HG03095 (cell line): ENCODE data around the gene KRTAP5-9.
"Not testable (repeated sequence)": the region's sequence is repeated elsewhere in the genome, so short reads cannot be mapped to it uniquely, and the experiment has no call there.

Experiments
- ATAC-seq: cut with Tn5 transposase; IDR thresholded peaks from one replicate; pipeline ENCODE4 v1.9.1; 2021; ENCODE audit warnings: moderate library complexity; ENCODE audit not compliant: unreplicated experiment

Gene KRTAP5-9

GRCh38 chr11:71532036-71532610 is 16.1 kb upstream of the KRTAP5-9 start:
- ATAC-seq = no peak

GRCh38 chr11:71534711-71535608 is 13.3 kb upstream of the KRTAP5-9 start:
- not testable (repeated sequence) for ATAC-seq

GRCh38 chr11:71535825-71536224 is 12.4 kb upstream of the KRTAP5-9 start:
- ATAC-seq = no peak

- ATAC-seq = no peak
These were observed 10.7 kb upstream of the KRTAP5-9 start for GRCh38 chr11:71537537-71537936.

- ATAC-seq = not testable (repeated sequence)
These were observed 10.1 kb upstream of the KRTAP5-9 start, which contains the start of gene KRTAP5-8 for GRCh38 chr11:71537977-71538665. TSS of gene KRTAP5-8 (plus strand) at chr11:71538025. CDS start at chr11:71538056, 31 bp downstream.

- ATAC-seq = no peak
These were observed 9.6 kb upstream of the KRTAP5-9 start for GRCh38 chr11:71538666-71538990.

GRCh38 chr11:71539017-71539416 is 9.2 kb upstream of the KRTAP5-9 start:
- ATAC-seq = no peak

- ATAC-seq = not testable (repeated sequence)
These were observed 8.2 kb upstream of the KRTAP5-9 start for GRCh38 chr11:71539971-71540370.

- peak; percentile 73 for ATAC-seq
These were observed 7.5 kb upstream of the KRTAP5-9 start for GRCh38 chr11:71540521-71541304.

- ATAC-seq = no peak
These were observed 5.8 kb upstream of the KRTAP5-9 start for GRCh38 chr11:71542382-71542781.

- no peak for ATAC-seq
These were observed 5.1 kb upstream of the KRTAP5-9 start for GRCh38 chr11:71542879-71543777.

GRCh38 chr11:71543866-71544265 is 4.4 kb upstream of the KRTAP5-9 start:
- no peak for ATAC-seq

GRCh38 chr11:71544525-71545214 is 3.5 kb upstream of the KRTAP5-9 start:
- no peak for ATAC-seq

GRCh38 chr11:71545405-71545966 is 2.7 kb upstream of the KRTAP5-9 start:
- no peak for ATAC-seq

- ATAC-seq = no peak
These were observed 514 bp downstream of the KRTAP5-9 start for GRCh38 chr11:71548716-71549151.

GRCh38 chr11:71551711-71552110 is 3.5 kb downstream of the KRTAP5-9 start:
- ATAC-seq = no peak

- no peak for ATAC-seq
These were observed 6.8 kb downstream of the KRTAP5-9 start for GRCh38 chr11:71554996-71555395.

GRCh38 chr11:71555508-71555907 is 7.3 kb downstream of the KRTAP5-9 start:
- no peak for ATAC-seq

- ATAC-seq = no peak
These were observed 7.8 kb downstream of the KRTAP5-9 start for GRCh38 chr11:71556018-71556417.
